Loucy (cell line): ENCODE data around the gene VAV2.

Experiments
- H2AFZ ChIP-seq: fragments of 200-600 bp; sonication (generic); 2 replicates; pipeline ENCODE4 v1.6.0; 2016; ENCODE audit warnings: antibody characterized with exemption, mild to moderate bottlenecking, low read length, moderate library complexity
- H3F3A ChIP-seq: fragments of 200-600 bp; 2 replicates; pipeline ENCODE4 v1.6.0; 2016; ENCODE audit warnings: antibody characterized with exemption, low read depth, mild to moderate bottlenecking
- H3K27me3 ChIP-seq: fragments of 200-600 bp; sonication (generic); 2 replicates; pipeline ENCODE4 v1.6.1; 2014; ENCODE audit warnings: low read length, mild to moderate bottlenecking; ENCODE audit not compliant: insufficient read depth, poor library complexity, severe bottlenecking
- H3K36me3 ChIP-seq: fragments of 200-600 bp; sonication (generic); 2 replicates; pipeline ENCODE4 v1.6.1; 2016; ENCODE audit warnings: low read length; ENCODE audit not compliant: insufficient read depth
- H3K4me1 ChIP-seq: fragments of 200-600 bp; sonication (generic); 2 replicates; pipeline ENCODE4 v1.5.1; 2014; ENCODE audit warnings: low read length, mild to moderate bottlenecking; ENCODE audit not compliant: insufficient read depth, poor library complexity, severe bottlenecking
- H3K4me2 ChIP-seq: fragments of 200-600 bp; sonication (generic); 2 replicates; pipeline ENCODE4 v1.6.0; 2014; ENCODE audit warnings: antibody characterized with exemption, low read length, low read depth, mild to moderate bottlenecking; ENCODE audit not compliant: poor library complexity, severe bottlenecking
- H3K4me3 ChIP-seq: fragments of 200-600 bp; sonication (generic); 2 replicates; pipeline ENCODE4 v1.5.1; 2014; ENCODE audit warnings: low read length, mild to moderate bottlenecking, mixed read lengths; ENCODE audit not compliant: poor library complexity, severe bottlenecking
- H3K79me2 ChIP-seq: fragments of 200-600 bp; sonication (generic); 2 replicates; pipeline ENCODE4 v1.6.1; 2014; ENCODE audit warnings: low read length; ENCODE audit not compliant: insufficient read depth
- H3K9ac ChIP-seq: fragments of 200-600 bp; sonication (generic); 2 replicates; pipeline ENCODE4 v1.6.0; 2014; ENCODE audit warnings: mild to moderate bottlenecking, low read depth, low read length, moderate library complexity; ENCODE audit not compliant: poor library complexity, severe bottlenecking
- H3K9me2 ChIP-seq: fragments of 200-600 bp; sonication (generic); replicated peaks from 2 replicates; pipeline ENCODE4 v1.6.1; 2016; ENCODE audit warnings: low read depth, low read length, mixed read lengths
- H3K9me3 ChIP-seq: fragments of 200-600 bp; sonication (generic); 2 replicates; pipeline ENCODE4 v1.6.1; 2014; ENCODE audit warnings: mild to moderate bottlenecking, antibody characterized with exemption, low read length, low read depth; ENCODE audit not compliant: insufficient read depth
- H4K20me1 ChIP-seq: fragments of 200-600 bp; sonication (generic); 2 replicates; pipeline ENCODE4 v1.6.0; 2014; ENCODE audit warnings: antibody characterized with exemption, low read length, mild to moderate bottlenecking; ENCODE audit not compliant: insufficient read depth, poor library complexity, severe bottlenecking
- CTCF ChIP-seq: fragments of 200-600 bp; sonication (generic); conservative IDR thresholded peaks from 2 replicates; pipeline ENCODE4 v1.5.1; 2014; ENCODE audit warnings: mild to moderate bottlenecking, antibody characterized with exemption, low read length
- EZH2phosphoT487 ChIP-seq: fragments of 200-600 bp; IDR thresholded peaks from 2 replicates; pipeline ENCODE4 v1.6.1; 2018; ENCODE audit warnings: antibody characterized with exemption, mild to moderate bottlenecking, moderate library complexity, borderline replicate concordance

Gene VAV2

GRCh38 chr9:133845440-133845839 lies 146.7 kb downstream of the VAV2 start:
- TF ChIP-seq CTCF (no peak), EZH2phosphoT487 (no peak)

GRCh38 chr9:133844881-133845410 lies 147.2 kb downstream of the VAV2 start:
- H2AFZ ChIP-seq = no peak overlapping the region

More at GRCh38 chr9:133845440-133845839, 146.7 kb downstream of the VAV2 start:
- Histone ChIP-seq H3K4me3 (no peak overlapping the region), H3K4me2 (no peak overlapping the region), H3F3A (no peaks in the 10 kb centered on the region), H3K79me2 (no peaks in the 10 kb centered on the region; the same call in 1 of the 2 replicates), H3K9ac (no peak overlapping the region), H3K9me3 (no peaks in the 10 kb centered on the region), H4K20me1 (no peaks in the 10 kb centered on the region), H3K9me2 (no peaks in the 10 kb centered on the region), H3K27me3 (no peaks in the 10 kb centered on the region), H3K4me1 (peaks cover 5% of the 10 kb centered on the region), H2AFZ (no peak overlapping the region), H3K36me3 (no peaks in the 10 kb centered on the region)

GRCh38 chr9:133844398-133844784 lies 147.7 kb downstream of the VAV2 start:
- Histone ChIP-seq H3K36me3 (no peaks in the 10 kb centered on the region), H3K27me3 (no peaks in the 10 kb centered on the region), H4K20me1 (no peaks in the 10 kb centered on the region), H3K79me2 (no peaks in the 10 kb centered on the region; the same call in 1 of the 2 replicates), H3K9ac (no peak overlapping the region), H2AFZ (no peak overlapping the region), H3K4me1 (peaks cover 5% of the 10 kb centered on the region), H3K4me3 (no peak overlapping the region), H3K9me2 (no peaks in the 10 kb centered on the region), H3K9me3 (no peaks in the 10 kb centered on the region), H3F3A (no peaks in the 10 kb centered on the region), H3K4me2 (no peak overlapping the region)
- no peak for TF ChIP-seq EZH2phosphoT487
- no peak for TF ChIP-seq CTCF

More at GRCh38 chr9:133844881-133845410, 147.2 kb downstream of the VAV2 start:
- Histone ChIP-seq H3K4me1 (peaks cover 5% of the 10 kb centered on the region), H3K9me2 (no peaks in the 10 kb centered on the region), H3F3A (no peaks in the 10 kb centered on the region), H3K79me2 (no peaks in the 10 kb centered on the region; the same call in 1 of the 2 replicates), H3K36me3 (no peaks in the 10 kb centered on the region), H3K4me2 (no peak overlapping the region), H4K20me1 (no peaks in the 10 kb centered on the region), H3K9me3 (no peaks in the 10 kb centered on the region), H3K9ac (no peak overlapping the region), H3K27me3 (no peaks in the 10 kb centered on the region), H3K4me3 (no peak overlapping the region)
- no peak for TF ChIP-seq EZH2phosphoT487
- TF ChIP-seq CTCF = no peak
